ENCODE data around the gene PLCD1.

PLCD1 gene

DNA sequence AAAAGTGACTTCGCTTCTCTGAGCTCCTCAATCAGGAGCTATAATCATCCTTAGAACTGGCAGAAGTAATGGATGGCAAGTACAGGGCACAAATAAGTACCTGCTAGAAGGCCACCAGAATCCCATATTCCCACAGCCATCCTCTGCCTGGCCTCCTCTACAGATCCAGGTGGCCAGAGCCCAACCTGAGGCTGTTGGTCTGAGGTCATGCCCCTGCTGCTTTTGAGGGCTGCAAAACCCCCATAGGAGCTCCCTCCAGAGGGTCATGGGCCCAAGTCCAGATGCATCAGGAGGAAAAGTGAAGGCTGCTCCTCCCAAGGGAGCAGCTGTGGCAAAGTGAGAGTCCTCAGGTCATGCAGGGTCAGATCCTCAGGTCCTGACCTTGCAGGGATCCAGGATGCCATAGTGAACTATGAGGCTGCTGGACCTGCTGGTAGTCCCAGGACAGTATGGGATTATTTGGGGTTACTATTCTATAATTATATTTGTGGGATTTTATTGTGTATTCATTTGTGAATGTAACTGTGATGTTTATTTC is 3.0 kb upstream of the PLCD1 start:
- FAIRE-seq (no peak), DNase-seq (ENCODE audit: insufficient read length, low spot score) (no peak)
- TF ChIP-seq, protein P1, sequence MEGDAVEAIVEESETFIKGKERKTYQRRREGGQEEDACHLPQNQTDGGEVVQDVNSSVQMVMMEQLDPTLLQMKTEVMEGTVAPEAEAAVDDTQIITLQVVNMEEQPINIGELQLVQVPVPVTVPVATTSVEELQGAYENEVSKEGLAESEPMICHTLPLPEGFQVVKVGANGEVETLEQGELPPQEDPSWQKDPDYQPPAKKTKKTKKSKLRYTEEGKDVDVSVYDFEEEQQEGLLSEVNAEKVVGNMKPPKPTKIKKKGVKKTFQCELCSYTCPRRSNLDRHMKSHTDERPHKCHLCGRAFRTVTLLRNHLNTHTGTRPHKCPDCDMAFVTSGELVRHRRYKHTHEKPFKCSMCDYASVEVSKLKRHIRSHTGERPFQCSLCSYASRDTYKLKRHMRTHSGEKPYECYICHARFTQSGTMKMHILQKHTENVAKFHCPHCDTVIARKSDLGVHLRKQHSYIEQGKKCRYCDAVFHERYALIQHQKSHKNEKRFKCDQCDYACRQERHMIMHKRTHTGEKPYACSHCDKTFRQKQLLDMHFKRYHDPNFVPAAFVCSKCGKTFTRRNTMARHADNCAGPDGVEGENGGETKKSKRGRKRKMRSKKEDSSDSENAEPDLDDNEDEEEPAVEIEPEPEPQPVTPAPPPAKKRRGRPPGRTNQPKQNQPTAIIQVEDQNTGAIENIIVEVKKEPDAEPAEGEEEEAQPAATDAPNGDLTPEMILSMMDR (IDR thresholded peaks at IDR 0.05; ENCODE audit: insufficient read depth, missing control alignments), result no peak

DNA sequence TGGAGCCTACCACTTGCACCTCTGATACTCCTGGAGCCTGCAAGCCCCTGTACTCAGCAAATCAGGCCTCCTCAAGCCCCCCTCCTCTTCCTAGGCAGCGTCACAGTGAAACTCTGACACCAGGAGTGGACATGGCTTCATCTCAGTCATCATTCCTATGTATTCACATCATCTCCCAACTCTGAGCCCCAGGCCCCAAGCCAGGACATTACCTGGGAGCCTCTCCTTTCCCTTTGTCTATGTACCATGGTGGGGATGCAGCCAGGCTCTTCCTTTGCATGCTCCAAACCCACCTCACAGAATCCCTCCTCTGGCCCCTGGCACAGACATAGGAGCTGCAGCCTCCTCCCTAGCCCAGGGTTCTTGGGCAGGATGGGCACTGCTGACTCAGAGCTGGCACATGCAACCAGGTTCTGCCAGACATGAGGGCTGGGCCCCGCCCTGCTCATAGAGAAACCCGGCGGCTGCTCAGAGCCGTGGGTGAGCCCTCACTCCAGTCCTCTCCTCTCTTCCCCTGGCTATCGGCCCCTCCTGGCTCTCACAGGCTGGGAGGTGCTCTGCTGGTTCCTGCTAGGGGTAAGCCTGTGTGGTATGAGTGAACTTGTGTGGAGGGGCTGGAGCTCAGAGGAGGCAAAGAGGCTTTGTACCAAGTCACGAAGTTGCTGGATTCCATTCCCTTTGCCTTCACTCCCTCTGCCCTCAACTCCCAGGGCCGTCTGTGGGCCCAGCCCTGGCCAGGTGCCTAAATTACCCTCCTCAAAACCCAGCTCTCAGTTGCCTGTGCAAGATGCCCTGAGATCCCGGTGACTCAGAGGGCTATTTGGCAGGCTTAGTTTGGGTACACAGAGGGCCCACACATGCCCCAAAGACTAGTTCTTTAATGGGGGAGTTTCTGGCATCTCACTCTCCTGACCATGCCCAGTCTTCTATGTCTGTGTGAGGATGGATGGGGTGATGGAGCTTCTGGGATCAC is 1.9 kb upstream of the PLCD1 start:
- FAIRE-seq, result no peak
- DNase-seq (ENCODE audit: insufficient read length, low spot score), result no peak
- TF ChIP-seq, protein P1 (IDR thresholded peaks at IDR 0.05; ENCODE audit: insufficient read depth, missing control alignments), result no peak

DNA sequence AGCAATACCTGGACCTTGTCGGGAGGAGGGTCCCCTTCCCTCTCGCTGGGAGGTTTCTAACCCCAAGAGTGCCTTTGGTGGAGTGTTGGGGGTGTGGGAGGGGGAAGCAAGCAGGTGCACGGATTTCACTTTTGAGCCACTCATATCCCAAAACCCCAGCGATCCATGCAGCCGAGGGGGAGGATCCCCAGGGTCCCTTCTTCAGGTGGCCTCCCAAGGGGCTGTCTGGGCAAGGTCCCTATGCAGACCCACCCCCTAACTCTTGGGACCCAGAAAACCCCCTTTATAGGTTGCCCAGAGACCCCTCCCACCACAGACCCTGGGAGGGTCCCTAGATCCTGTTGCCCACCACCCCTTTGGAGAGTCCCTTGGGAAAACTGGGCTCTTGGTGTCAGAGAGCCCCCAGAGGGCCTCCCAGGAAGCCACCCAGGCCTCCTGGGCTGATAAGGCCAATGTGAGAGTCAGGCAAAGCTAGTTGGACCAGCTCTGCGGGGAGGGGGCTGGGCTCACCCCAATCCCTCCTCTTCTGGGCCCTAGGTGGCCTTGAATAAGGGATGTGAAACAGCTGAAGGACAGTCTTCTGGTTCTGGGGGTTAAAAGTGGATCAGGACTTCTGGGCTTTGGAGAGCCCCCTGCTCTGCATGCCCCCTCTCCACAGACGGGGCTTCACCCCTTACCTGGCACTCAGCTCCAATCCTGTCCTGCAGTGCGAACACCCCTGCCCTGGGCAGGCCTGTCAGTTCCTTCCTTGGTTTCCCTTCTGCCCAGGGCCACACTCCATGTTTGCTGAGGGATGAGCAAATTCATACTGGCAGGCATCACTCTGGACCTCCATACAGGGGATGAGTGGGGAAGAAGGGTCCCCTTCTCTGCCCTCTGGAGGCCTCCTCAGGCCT is 932 bp upstream of the PLCD1 start:
- FAIRE-seq, result no peak

DNA sequence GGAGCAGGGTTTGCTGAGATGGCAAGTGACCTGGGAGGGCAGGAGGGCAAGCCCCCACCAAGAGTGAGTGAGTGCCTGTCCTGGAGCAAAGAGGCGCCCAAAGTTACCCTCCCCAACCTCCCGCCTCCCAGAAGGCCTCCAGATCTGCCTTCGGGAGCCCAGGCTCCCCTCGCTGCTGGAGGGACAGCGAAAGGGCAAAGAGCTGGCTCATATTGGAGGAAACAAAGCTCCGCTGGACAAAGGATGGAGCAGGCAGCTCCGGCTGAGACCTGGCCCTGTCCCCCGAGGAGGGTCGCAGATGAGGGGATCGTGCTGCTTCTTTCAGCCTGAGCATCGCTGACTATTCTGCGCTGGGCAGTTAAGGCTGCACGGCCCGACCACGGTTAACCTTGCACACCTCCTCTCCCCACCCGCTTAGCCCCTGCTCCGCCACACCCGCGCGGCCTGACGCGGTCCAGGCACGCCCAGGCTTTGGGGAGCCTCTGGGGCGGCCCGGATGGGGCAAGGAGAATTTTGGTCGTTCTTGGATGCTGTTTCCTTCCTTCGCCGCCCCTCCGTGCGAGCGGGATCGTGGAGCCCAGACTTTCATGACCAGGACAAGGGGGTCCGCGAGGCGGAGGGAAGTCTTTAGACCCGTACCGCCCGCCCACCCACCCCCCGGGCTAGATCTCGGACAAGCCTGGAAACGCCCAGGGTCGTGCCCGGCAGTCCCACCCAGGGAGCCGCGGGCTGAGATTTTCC is 651 bp downstream of the PLCD1 start:
- DNase-seq (ENCODE audit: insufficient read length, low spot score), result no peak
- TF ChIP-seq, protein P1 (IDR thresholded peaks at IDR 0.05; ENCODE audit: insufficient read depth, missing control alignments), result no peak
- FAIRE-seq, result no peak

More for the DNA sequence above, 932 bp upstream of the PLCD1 start:
- TF ChIP-seq, protein P1 (IDR thresholded peaks at IDR 0.05; ENCODE audit: insufficient read depth, missing control alignments), result no peak
- no peak for DNase-seq (ENCODE audit: insufficient read length, low spot score)

DNA sequence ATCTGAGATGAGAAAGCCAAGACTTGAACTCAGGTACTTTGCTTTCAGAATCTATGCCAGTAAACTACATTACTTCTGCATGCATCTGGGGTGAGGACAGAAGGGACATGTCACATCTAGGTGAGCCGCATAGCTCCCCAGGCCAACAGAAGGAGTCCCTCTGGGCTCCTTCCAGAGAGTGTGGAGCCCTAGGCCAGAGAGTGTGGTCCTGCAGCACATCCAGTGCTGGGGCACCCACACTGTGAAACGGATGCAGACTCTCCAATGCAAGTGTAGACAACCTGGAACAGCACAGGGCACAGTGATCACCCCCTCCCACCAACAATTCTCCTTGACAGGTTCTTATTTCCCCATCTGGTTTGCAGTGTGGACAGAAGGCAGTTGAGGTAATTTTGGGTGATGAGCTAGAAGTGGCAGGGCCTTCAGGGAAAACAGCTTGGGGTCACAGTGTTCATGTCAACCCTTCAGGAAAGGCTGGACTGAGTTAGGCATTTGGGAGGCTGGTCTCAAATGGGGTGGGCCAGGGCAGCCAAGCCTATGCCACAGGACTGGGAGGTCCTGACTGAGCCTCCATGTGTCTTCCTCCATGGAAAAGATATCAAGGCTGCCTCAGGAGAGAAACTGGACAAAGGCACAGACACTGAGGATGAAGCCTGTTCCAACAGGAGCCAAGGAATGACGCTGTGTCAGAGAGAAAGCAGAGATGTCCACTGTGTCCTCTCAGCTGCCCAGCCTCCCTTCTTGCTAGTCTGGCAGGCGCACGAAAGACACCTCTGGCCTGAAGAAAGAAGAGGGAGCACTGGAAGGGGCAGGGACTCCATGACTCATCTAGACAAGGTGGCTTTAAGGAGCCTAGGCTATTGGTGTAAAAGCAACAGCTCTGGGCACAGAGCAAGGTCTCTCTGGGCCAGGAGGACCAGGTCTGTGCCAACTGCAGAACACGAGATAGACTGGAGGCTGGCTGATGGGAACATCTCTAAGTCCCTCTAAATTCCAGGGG is 1.7 kb downstream of the PLCD1 start:
- DNase-seq (ENCODE audit: insufficient read length, low spot score) (no peak), FAIRE-seq (no peak)
- TF ChIP-seq, protein P1 (IDR thresholded peaks at IDR 0.05; ENCODE audit: insufficient read depth, missing control alignments), result no peak

Measured in D721Med (cell line).